ENCODE results near the gene BMP8B. TPM values are rescaled to one million over a fixed set of nuclear protein-coding genes. Genes with fewer than 3 reads are reported as not detected.
A peak's percentile ranks its signal among the peaks of the same experiment; 100 is the strongest.

Gene BMP8B
- total and polyA plus RNA-seq, 3 donors from 2014 or later: 4.4 to 5.6 (median 5.5) TPM

DNA sequence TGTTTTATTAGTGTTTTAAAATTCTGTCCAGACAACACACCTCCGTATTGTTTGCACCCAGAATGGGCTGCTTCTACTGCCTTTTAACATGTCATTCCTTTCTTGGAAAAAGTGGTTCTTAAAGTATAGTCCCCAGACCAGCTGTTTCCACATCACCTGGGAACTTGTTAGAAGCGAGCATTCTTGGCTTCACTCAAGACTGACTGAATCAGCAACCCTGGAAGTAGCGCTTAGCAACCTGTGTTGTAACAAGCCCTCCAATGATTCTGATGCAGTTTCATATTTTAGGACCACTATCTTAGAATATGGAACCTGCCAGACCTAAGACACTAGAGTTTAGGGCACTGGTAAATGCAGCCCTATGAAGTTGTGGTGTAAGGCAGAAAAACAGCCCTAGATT is 55.9 kb downstream of the BMP8B start:
- DNase-seq: no peak
- Histone ChIP-seq H3K4me1 (peaks cover 3% of the 10 kb centered on the region), H3K9me3 (no peaks in the 10 kb centered on the region), H3K36me3 (ENCODE audit: low read depth, missing control alignments) (no peaks in the 10 kb centered on the region), H3K27me3 (no peaks in the 10 kb centered on the region), H3K4me3 (no peak overlapping the region), H3K27ac (no peak overlapping the region)
- intact Hi-C loops (cut with DNase I; ENCODE audit: low total_unique reads): no loop called here
- WGBS, 2 donors: 75 to 84% methylated on average over 3 of the region's 3 CpGs
- TF ChIP-seq CTCF (IDR thresholded peaks at IDR 0.05) (no peak), POLR2A (IDR thresholded peaks at IDR 0.05) (no peak)

- H3K27ac ChIP-seq: no peak overlapping the region
- WGBS, 2 donors: 52 to 70% methylated on average over 3 to 4 of the region's 4 CpGs
- no peak overlapping the region for H3K4me3 ChIP-seq
- H3K4me1 ChIP-seq: no peaks in the 10 kb centered on the region
- no peaks in the 10 kb centered on the region for H3K9me3 ChIP-seq
- H3K36me3 ChIP-seq (ENCODE audit: low read depth, missing control alignments): no peaks in the 10 kb centered on the region
- intact Hi-C loops (cut with DNase I; ENCODE audit: low total_unique reads): no loop called here
- no peaks in the 10 kb centered on the region for H3K27me3 ChIP-seq
- no peak for DNase-seq
- no peak for TF ChIP-seq CTCF (IDR thresholded peaks at IDR 0.05)
- TF ChIP-seq POLR2A (IDR thresholded peaks at IDR 0.05): no peak
Observed at GRCh38 chr1:39729842-39730241, 58.8 kb downstream of the BMP8B start.

DNA sequence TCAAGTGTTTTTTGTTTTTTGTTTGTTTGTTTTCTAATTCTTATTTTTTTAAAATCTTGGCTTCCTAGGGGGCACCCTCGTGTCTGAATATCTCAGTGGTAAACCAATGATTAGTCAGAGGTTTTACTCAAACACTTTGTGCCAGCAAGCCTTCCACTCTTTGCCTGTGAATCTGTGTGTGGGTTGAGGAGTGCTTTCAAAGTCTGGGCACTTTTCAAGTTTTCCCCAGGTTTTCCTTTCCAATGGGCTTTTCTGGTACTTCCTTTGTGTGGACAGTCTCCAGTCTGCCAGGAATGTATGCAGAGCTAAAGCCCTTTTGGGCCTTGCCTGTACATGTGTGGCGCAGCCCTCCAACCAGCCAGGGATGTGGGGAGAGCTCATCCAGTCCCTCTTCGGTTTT is 59.6 kb downstream of the BMP8B start:
- no peak overlapping the region for H3K4me3 ChIP-seq
- H3K4me1 ChIP-seq: no peaks in the 10 kb centered on the region
- no peak overlapping the region for H3K27ac ChIP-seq
- intact Hi-C loops (cut with DNase I; ENCODE audit: low total_unique reads): no loop called here
- no peaks in the 10 kb centered on the region for H3K27me3 ChIP-seq
- no peaks in the 10 kb centered on the region for H3K9me3 ChIP-seq
- no peaks in the 10 kb centered on the region for H3K36me3 ChIP-seq (ENCODE audit: low read depth, missing control alignments)
- 53 to 67% methylated on average over 3 of the region's 3 CpGs for WGBS, 2 donors
- no peak for DNase-seq
- TF ChIP-seq POLR2A (IDR thresholded peaks at IDR 0.05) (no peak), CTCF (IDR thresholded peaks at IDR 0.05) (no peak)

DNA sequence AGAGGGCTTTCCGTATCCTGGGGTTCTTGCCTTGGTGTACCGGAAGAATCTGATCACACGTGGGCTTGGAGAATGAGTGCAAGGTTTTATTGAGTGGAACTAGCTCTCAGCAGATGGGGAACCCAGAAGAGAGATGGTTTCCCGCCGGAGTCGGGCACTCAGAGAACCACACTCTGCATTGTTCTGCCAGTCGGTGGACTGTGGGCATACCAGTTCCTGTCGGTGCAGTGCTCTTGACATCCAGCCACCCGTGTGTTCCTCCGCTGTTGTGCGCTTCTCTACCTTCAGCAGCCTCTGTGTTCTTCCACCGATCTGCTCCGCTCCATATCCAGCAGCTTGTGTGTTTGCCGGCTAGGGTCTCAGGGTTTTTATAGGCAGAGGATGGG is 60.7 kb downstream of the BMP8B start:
- TF ChIP-seq CTCF (IDR thresholded peaks at IDR 0.05) (no peak), POLR2A (IDR thresholded peaks at IDR 0.05) (no peak)
- intact Hi-C loops (cut with DNase I; ENCODE audit: low total_unique reads): no loop called here
- 50 to 53% methylated on average over 13 to 14 of the region's 14 CpGs for WGBS, 2 donors
- peak; percentile 46 for DNase-seq
- H3K4me3 ChIP-seq: peak overlapping the region; percentile 12 to 40
- H3K36me3 ChIP-seq (ENCODE audit: low read depth, missing control alignments): no peaks in the 10 kb centered on the region
- H3K9me3 ChIP-seq: no peaks in the 10 kb centered on the region
- H3K4me1 ChIP-seq: no peaks in the 10 kb centered on the region
- no peaks in the 10 kb centered on the region for H3K27me3 ChIP-seq
- H3K27ac ChIP-seq: no peak overlapping the region

DNA sequence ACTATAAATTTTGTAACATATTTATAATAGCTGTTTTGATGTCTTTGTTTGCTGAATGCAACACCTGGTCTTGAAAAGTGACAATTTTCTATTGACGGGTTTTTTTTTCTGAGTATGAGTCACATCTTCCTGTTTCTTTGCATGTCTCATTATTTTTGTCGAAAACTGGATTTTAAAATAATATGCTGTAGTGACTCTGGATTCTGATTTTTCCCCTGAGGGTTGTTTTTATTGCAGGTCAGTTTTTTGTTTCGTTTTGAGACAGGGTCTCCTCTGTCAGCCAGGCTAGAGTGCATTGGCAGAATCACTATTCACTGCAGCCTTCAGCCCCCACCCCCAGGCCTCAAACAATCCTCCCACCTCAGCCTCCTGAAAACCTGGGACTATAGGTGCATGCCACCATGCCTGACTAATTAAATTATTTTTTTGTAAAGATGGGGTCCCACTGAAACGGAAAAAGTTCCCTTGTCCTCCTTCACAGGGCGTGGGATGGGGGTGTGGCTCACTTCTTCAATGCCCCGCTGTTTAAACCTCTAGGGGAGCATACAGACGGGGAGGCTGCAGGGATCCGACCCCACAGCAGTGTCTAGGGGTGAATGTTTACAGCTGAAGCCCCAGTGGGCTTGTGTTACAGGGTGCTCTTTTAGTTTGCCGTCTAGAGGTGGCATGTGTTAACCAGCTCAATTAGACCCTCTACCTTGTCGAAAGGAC is 61.3 kb downstream of the BMP8B start:
- no peak for DNase-seq
- H3K27ac ChIP-seq: no peak overlapping the region
- no peaks in the 10 kb centered on the region for H3K9me3 ChIP-seq
- 29 to 65% methylated on average over 9 to 10 of the region's 10 CpGs for WGBS, 2 donors
- intact Hi-C loops (cut with DNase I; ENCODE audit: low total_unique reads): no loop called here
- TF ChIP-seq POLR2A (IDR thresholded peaks at IDR 0.05) (no peak), CTCF (IDR thresholded peaks at IDR 0.05) (no peak)
- H3K4me1 ChIP-seq: no peaks in the 10 kb centered on the region
- no peaks in the 10 kb centered on the region for H3K27me3 ChIP-seq
- H3K4me3 ChIP-seq: peak overlapping the region; percentile 12 to 40
- H3K36me3 ChIP-seq (ENCODE audit: low read depth, missing control alignments): no peaks in the 10 kb centered on the region
